K562 (cell line): Measurements from ENCODE around the gene HCN3. TPM values are rescaled to one million over a fixed set of nuclear protein-coding genes. Genes with fewer than 3 reads are reported as not detected.

Experiments
- DPF2 ChIP-seq: fragments of 450-650 bp; IDR thresholded peaks from 2 replicates; pipeline ENCODE4 v1.6.1; 2016
- HES1 ChIP-seq: fragments of 450-650 bp; IDR thresholded peaks from 2 replicates; pipeline ENCODE4 v1.6.1; 2016; ENCODE audit warnings: low read depth, mild to moderate bottlenecking, moderate library complexity
- HINFP ChIP-seq: fragments of 450-650 bp; conservative IDR thresholded peaks from 2 replicates; pipeline ENCODE4 v1.6.1; 2016; ENCODE audit warnings: missing genetic modification characterization, low read depth, mild to moderate bottlenecking, control low read depth, missing compliant biosample characterization
- MGA ChIP-seq: fragments of 450-650 bp; IDR thresholded peaks from 2 replicates; pipeline ENCODE4 v1.6.1; 2016; ENCODE audit warnings: mild to moderate bottlenecking, moderate library complexity
- RBM14 ChIP-seq: fragments of 200-400 bp; formaldehyde crosslinking; IDR thresholded peaks from 2 replicates; pipeline ENCODE4 v1.6.1; 2018; ENCODE audit warnings: low read depth, mild to moderate bottlenecking, low read length, moderate library complexity, borderline replicate concordance; ENCODE audit not compliant: insufficient read depth
- SOX6 ChIP-seq: fragments of 450-650 bp; IDR thresholded peaks from 2 replicates; pipeline ENCODE4 v1.6.1; 2014; ENCODE audit warnings: mild to moderate bottlenecking
- THAP7 ChIP-seq: fragments of 250-450 bp; sonication (Bioruptor Pico); IDR thresholded peaks from 2 replicates; pipeline ENCODE4 v1.5.0; 2021
- USF1 ChIP-seq: sonication (generic); formaldehyde crosslinking; IDR thresholded peaks from 2 replicates; pipeline ENCODE4 v1.9.0; 2022; ENCODE audit warnings: mild to moderate bottlenecking, missing genetic modification reagents
- ZEB2 ChIP-seq: fragments of 450-650 bp; IDR thresholded peaks from 2 replicates; pipeline ENCODE4 v1.6.1; 2016
- ZFP36 ChIP-seq: fragments of 150-350 bp; IDR thresholded peaks from 2 replicates; pipeline ENCODE4 v1.6.1; 2018; ENCODE audit warnings: low read length, low read depth; ENCODE audit not compliant: partially characterized antibody
- ZNF431 ChIP-seq: sonication (generic); formaldehyde crosslinking; IDR thresholded peaks from 2 replicates; pipeline ENCODE4 v1.8.0; 2022; ENCODE audit warnings: mild to moderate bottlenecking, missing genetic modification reagents
- ZNF586 ChIP-seq: fragments of 450-650 bp; formaldehyde crosslinking; conservative IDR thresholded peaks from 2 replicates; pipeline ENCODE4 v1.4.0; 2020; ENCODE audit warnings: mild to moderate bottlenecking, moderate library complexity
- polyA plus RNA-seq, 8 experiments: library from polyadenylated mRNA; depleted of rRNA in 4 of 8; stranded (reverse) in 5 of 8; unstranded in 3 of 8; fragments of >200 nt; fragmentation: Nextera tagmentation in 2 of 8; fragmentation: Illumina TruSeq in 1 of 8; extraction: Ambion mirVana in 2 of 8; extraction: Trizol in 1 of 8; gene quantifications; 2 replicates each; pipeline versions ENCODE4 v1.2.1 to v1.2.3, GENCODE V29; 2011 to 2014; ENCODE audit warnings: inconsistent platforms in 1 of 8, missing spikeins in 1 of 8
- total RNA-seq, 7 experiments: library from RNA; depleted of rRNA in 6 of 7; stranded (reverse); fragments of >200 nt in 6 of 7; fragmentation: Illumina TruSeq in 2 of 7; extraction: Trizol in 2 of 7; gene quantifications; 2 replicates each; pipeline versions ENCODE4 v1.2.1 to v1.2.3, GENCODE V29; 2011 to 2021; ENCODE audit warnings: low replicate concordance in 1 of 7

Gene HCN3
- total and polyA plus RNA-seq, 9 of the 15 experiments (the other 6 are each of a cell fraction or from before 2014, with no cell fraction given), result 0.91 to 9.7 (median 3.9) TPM

GRCh38 chr1:155244368-155245162, 32.7 kb upstream of the HCN3 start (continued):
- no peak; the same call in 1 of the 2 replicates for TF ChIP-seq MGA
- TF ChIP-seq ZFP36, result peak; percentile 90
- no peak for TF ChIP-seq RBM14
- TF ChIP-seq ZEB2, result peak; percentile 92
- peak; percentile 87 for TF ChIP-seq ZNF431 (CRISPR knock-in tag)
- peak; percentile 77 for TF ChIP-seq HES1
- TF ChIP-seq ZNF586 (CRISPR knock-in tag), result no peak
- peak; percentile 97 for TF ChIP-seq DPF2
- peak; percentile 93 for TF ChIP-seq SOX6
- 0 out of 2 replicates have a peak, but pooled peaks have one; percentile 17 for TF ChIP-seq HINFP (tag)
- no peak for TF ChIP-seq THAP7 (CRISPR knock-in tag)
- TF ChIP-seq USF1 (CRISPR knock-in tag), result 0 out of 2 replicates have a peak, but pooled peaks have one; percentile 4
